Natural killer cell (primary cell): ENCODE data around the gene ZNF180. TPM values are rescaled to one million over a fixed set of nuclear protein-coding genes. Genes with fewer than 3 reads are reported as not detected.

Experiments used
- ATAC-seq, 3 donors: fragments of 150-1000 bp in 2 of 3; fragments of 200-7000 bp in 1 of 3; cut with Tn5 transposase; 1 replicate in 1 of 3; 2 replicates in 2 of 3; pipeline ENCODE4 v1.10.0; 2021; ENCODE audit warnings: mild to moderate bottlenecking in 2 of 3, moderate library complexity in 2 of 3
- DNase-seq, 2 donors: peaks; one replicate each; pipeline versions ENCODE4 v3.0.0 to v3.0.0-alpha.2; 2013 to 2021; ENCODE audit warnings: mixed read lengths in 1 of 2
- H3K27ac ChIP-seq: one replicate; pipeline ENCODE4 v1.5.1; 2013; ENCODE audit warnings: mild to moderate bottlenecking, low read length
- H3K27me3 ChIP-seq: one replicate; pipeline ENCODE4 v1.6.1; 2013; ENCODE audit warnings: low read length; ENCODE audit not compliant: control insufficient read depth, insufficient read depth
- H3K36me3 ChIP-seq: one replicate; pipeline ENCODE4 v1.6.1; 2013; ENCODE audit warnings: low read length; ENCODE audit not compliant: control insufficient read depth, insufficient read depth
- H3K4me1 ChIP-seq: one replicate; pipeline ENCODE4 v1.6.1; 2013; ENCODE audit warnings: low read length; ENCODE audit not compliant: control insufficient read depth, insufficient read depth
- H3K4me3 ChIP-seq: one replicate; pipeline ENCODE4 v1.5.1; 2013; ENCODE audit warnings: low read length
- H3K9me3 ChIP-seq: one replicate; pipeline ENCODE4 v1.6.1; 2013; ENCODE audit warnings: low read length; ENCODE audit not compliant: control insufficient read depth, insufficient read depth
- H3K27ac Mint-ChIP-seq, 2 donors: one replicate each; pipeline ENCODE4 v1.8.0; 2022; ENCODE audit warnings: mild to moderate bottlenecking in 2 of 2, mixed read lengths in 2 of 2, moderate library complexity in 1 of 2
- H3K27me3 Mint-ChIP-seq, 2 donors: one replicate each; pipeline ENCODE4 v1.8.0; 2022; ENCODE audit warnings: low read depth in 2 of 2, mixed read lengths in 2 of 2
- H3K36me3 Mint-ChIP-seq: one replicate; pipeline ENCODE4 v1.8.0; 2022; ENCODE audit warnings: mixed read lengths
- H3K4me1 Mint-ChIP-seq, 2 donors: one replicate each; pipeline ENCODE4 v1.8.0; 2022; ENCODE audit warnings: mixed read lengths in 2 of 2
- H3K4me3 Mint-ChIP-seq: one replicate; pipeline ENCODE4 v1.8.0; 2022; ENCODE audit warnings: mild to moderate bottlenecking, moderate library complexity, mixed read lengths
- H3K9me3 Mint-ChIP-seq, 2 donors: one replicate each; pipeline ENCODE4 v1.8.0; 2022; ENCODE audit warnings: mixed read lengths in 2 of 2
- CTCF ChIP-seq: fragments of 200-600 bp; IDR thresholded peaks from one replicate; pipeline ENCODE4 v1.8.0; 2022; ENCODE audit warnings: antibody characterized with exemption
- WGBS: methylation state at CpG from one replicate; pipeline ENCODE4 v1.1.7; 2013; ENCODE audit warnings: missing lambda C conversion rate; ENCODE audit not compliant: insufficient coverage; 5-methylcytosine and 5-hydroxymethylcytosine counted together
- intact Hi-C: fragments of 100-400 bp; cut with micrococcal nuclease; formaldehyde crosslinking; loops from one replicate; pipeline ENCODE4 v1.14.2; 2022
- total RNA-seq, 4 donors: library from RNA; stranded (reverse); fragments of 120-200 nt in 1 of 4; gene quantifications; one replicate each; pipeline versions ENCODE4 v1.2.3 to v1.2.4, GENCODE V29; 2013 to 2022

The ZNF180 gene
- total RNA-seq, 3 donors from 2014 or later (not counting 1 experiment from before 2014, with no cell fraction given), result 6.0 to 8.7 (median 8.0) TPM

GRCh38 chr19:44544031-44544430, 43.7 kb upstream of the ZNF180 start:
- no peak for TF ChIP-seq CTCF
- 65% methylated on average over 2 of the region's 2 CpGs for whole genome bisulfite sequencing
- Mint-ChIP-seq H3K9me3 (peaks cover 2 to 7% of the 10 kb centered on the region in 2 donors), H3K27me3 (peaks cover 7 to 17% of the 10 kb centered on the region in 2 donors), H3K36me3 (no peaks in the 10 kb centered on the region), H3K4me1 (no peaks in the 10 kb centered on the region), H3K27ac (no peak overlapping the region), H3K4me3 (no peak overlapping the region)
- H3K4me3 ChIP-seq, result no peak overlapping the region
- H3K4me1 ChIP-seq, result no peaks in the 10 kb centered on the region
- intact Hi-C loops, result no loop called here
- ATAC-seq, result no peak
- no peak overlapping the region for H3K27ac ChIP-seq
- H3K27me3 ChIP-seq, result no peaks in the 10 kb centered on the region
- H3K9me3 ChIP-seq, result peaks cover 3% of the 10 kb centered on the region
- H3K36me3 ChIP-seq, result no peaks in the 10 kb centered on the region
- no peak for DNase-seq

GRCh38 chr19:44542671-44543070, 42.3 kb upstream of the ZNF180 start:
- no peaks in the 10 kb centered on the region for H3K36me3 Mint-ChIP-seq
- no peak overlapping the region for H3K4me3 Mint-ChIP-seq
- H3K4me1 Mint-ChIP-seq, result no peaks in the 10 kb centered on the region

GRCh38 chr19:44540736-44541135, 40.4 kb upstream of the ZNF180 start:
- ATAC-seq (no peak), DNase-seq (no peak)
- peaks cover 3% of the 10 kb centered on the region for H3K9me3 ChIP-seq
- intact Hi-C loops, result no loop called here
- no peak overlapping the region for H3K27ac ChIP-seq
- no peaks in the 10 kb centered on the region for H3K27me3 ChIP-seq
- WGBS, result 81% methylated on average over 8 of the region's 8 CpGs
- TF ChIP-seq CTCF, result no peak
- H3K27me3 Mint-ChIP-seq, result peaks cover 0 to 26% of the 10 kb centered on the region in 2 donors
- no peak overlapping the region for H3K4me3 ChIP-seq
- H3K4me1 ChIP-seq, result no peaks in the 10 kb centered on the region
- H3K36me3 ChIP-seq, result no peaks in the 10 kb centered on the region
- H3K36me3 Mint-ChIP-seq, result no peaks in the 10 kb centered on the region
- peaks cover 2 to 5% of the 10 kb centered on the region in 2 donors for H3K9me3 Mint-ChIP-seq
- H3K4me3 Mint-ChIP-seq, result no peak overlapping the region
- H3K27ac Mint-ChIP-seq, result no peak overlapping the region
- H3K4me1 Mint-ChIP-seq, result no peaks in the 10 kb centered on the region

More at GRCh38 chr19:44542671-44543070, 42.3 kb upstream of the ZNF180 start:
- no peak for TF ChIP-seq CTCF
- H3K27ac Mint-ChIP-seq, result no peak overlapping the region
- H3K4me1 ChIP-seq, result no peaks in the 10 kb centered on the region
- DNase-seq (no peak), ATAC-seq (no peak)
- H3K9me3 ChIP-seq, result peaks cover 3% of the 10 kb centered on the region
- H3K4me3 ChIP-seq, result no peak overlapping the region
- peaks cover 2 to 7% of the 10 kb centered on the region in 2 donors for H3K9me3 Mint-ChIP-seq
- no CpG with 5 or more reads among the region's 1 CpG for WGBS
- H3K27me3 ChIP-seq, result no peaks in the 10 kb centered on the region
- intact Hi-C loops, result no loop called here
- H3K36me3 ChIP-seq, result no peaks in the 10 kb centered on the region
- no peak overlapping the region for H3K27ac ChIP-seq
- H3K27me3 Mint-ChIP-seq, result peaks cover under 1 to 21% of the 10 kb centered on the region in 2 donors

- Mint-ChIP-seq H3K36me3 (no peaks in the 10 kb centered on the region), H3K9me3 (peaks cover 2 to 5% of the 10 kb centered on the region in 2 donors), H3K4me1 (no peaks in the 10 kb centered on the region), H3K27ac (no peak overlapping the region), H3K27me3 (peaks cover 7 to 30% of the 10 kb centered on the region in 2 donors), H3K4me3 (no peak overlapping the region)
- TF ChIP-seq CTCF, result no peak
- 85% methylated on average over 6 of the region's 6 CpGs for WGBS
- ATAC-seq (no peak), DNase-seq (no peak)
- no peaks in the 10 kb centered on the region for H3K4me1 ChIP-seq
- no peaks in the 10 kb centered on the region for H3K36me3 ChIP-seq
- H3K27ac ChIP-seq, result no peak overlapping the region
- intact Hi-C loops, result no loop called here
- H3K27me3 ChIP-seq, result no peaks in the 10 kb centered on the region
- H3K4me3 ChIP-seq, result no peak overlapping the region
- H3K9me3 ChIP-seq, result peaks cover 3% of the 10 kb centered on the region
Measured at GRCh38 chr19:44539991-44540390, 39.7 kb upstream of the ZNF180 start.
